GM23338 (cell line): ENCODE data around the gene FCRL5.

Experiments
- CREB1 ChIP-seq: fragments of 250-450 bp; sonication (Bioruptor Pico); IDR thresholded peaks from 2 replicates; pipeline ENCODE4 v1.5.0; 2020; ENCODE audit warnings: low read depth, mild to moderate bottlenecking, moderate library complexity
- CTCF ChIP-seq, 2 experiments: fragments of 200-600 bp in 1 of 2; sonication (generic) in 1 of 2; conservative IDR thresholded peaks; 2 replicates each; pipeline versions ENCODE4 v1.5.1 to v1.6.1; 2016 to 2017; ENCODE audit warnings: antibody characterized with exemption in 2 of 2, low read depth in 2 of 2, mild to moderate bottlenecking in 2 of 2, moderate library complexity in 1 of 2
- EZH2 ChIP-seq: fragments of 200-600 bp; sonication (generic); IDR thresholded peaks from one replicate; pipeline ENCODE4 v1.8.0; 2017; ENCODE audit warnings: antibody characterized with exemption, mild to moderate bottlenecking, low read depth; ENCODE audit not compliant: unreplicated experiment
- EZH2phosphoT487 ChIP-seq: fragments of 200-600 bp; sonication (generic); IDR thresholded peaks from one replicate; pipeline ENCODE4 v1.8.1; 2018; ENCODE audit warnings: antibody characterized with exemption; ENCODE audit not compliant: unreplicated experiment
- JUNB ChIP-seq: IDR thresholded peaks from one replicate; pipeline ENCODE4 v1.6.1; 2016; ENCODE audit warnings: antibody characterized with exemption; ENCODE audit not compliant: unreplicated experiment
- NANOG ChIP-seq: IDR thresholded peaks from 2 replicates; pipeline ENCODE4 v1.6.1; 2016; ENCODE audit warnings: antibody characterized with exemption, borderline replicate concordance
- POLR2AphosphoS5 ChIP-seq: IDR thresholded peaks from 2 replicates; pipeline ENCODE4 v1.6.1; 2016; ENCODE audit warnings: antibody characterized with exemption, low read depth
- REST ChIP-seq: IDR thresholded peaks from one replicate; pipeline ENCODE4 v1.6.1; 2018; ENCODE audit warnings: antibody characterized with exemption; ENCODE audit not compliant: unreplicated experiment
- STAT1 ChIP-seq: IDR thresholded peaks from one replicate; pipeline ENCODE4 v1.6.1; 2016; ENCODE audit warnings: antibody characterized with exemption; ENCODE audit not compliant: unreplicated experiment
- ZNF114 ChIP-seq: fragments of 250-450 bp; sonication (Bioruptor Pico); IDR thresholded peaks from 2 replicates; pipeline ENCODE4 v1.5.0; 2020; ENCODE audit warnings: mild to moderate bottlenecking, moderate library complexity
- ZNF331 ChIP-seq: fragments of 250-450 bp; sonication (Bioruptor Pico); IDR thresholded peaks from 2 replicates; pipeline ENCODE4 v1.5.0; 2020; ENCODE audit warnings: low read depth, mild to moderate bottlenecking, moderate library complexity
- ZNF462 ChIP-seq: fragments of 250-450 bp; sonication (Bioruptor Pico); IDR thresholded peaks from 2 replicates; pipeline ENCODE4 v1.5.0; 2020; ENCODE audit warnings: mild to moderate bottlenecking, moderate library complexity
- TF ChIP-seq, protein P1 (sequence below): IDR thresholded peaks from 2 replicates; pipeline ENCODE4 v1.6.1; 2016; ENCODE audit warnings: antibody characterized with exemption

- TF ChIP-seq CTCF (conservative IDR thresholded peaks at IDR 0.05; ENCODE audit: low read depth in 2 of 2) = no peak
- no peak for TF ChIP-seq CREB1
- TF ChIP-seq JUNB = no peak
- no peak for TF ChIP-seq POLR2AphosphoS5
- no peak for TF ChIP-seq EZH2
- TF ChIP-seq NANOG = no peak
- TF ChIP-seq EZH2phosphoT487 = no peak
- no peak for TF ChIP-seq ZNF331
- no peak for TF ChIP-seq REST
- no peak for TF ChIP-seq ZNF462 (CRISPR knock-in tag)
- TF ChIP-seq, protein P1, sequence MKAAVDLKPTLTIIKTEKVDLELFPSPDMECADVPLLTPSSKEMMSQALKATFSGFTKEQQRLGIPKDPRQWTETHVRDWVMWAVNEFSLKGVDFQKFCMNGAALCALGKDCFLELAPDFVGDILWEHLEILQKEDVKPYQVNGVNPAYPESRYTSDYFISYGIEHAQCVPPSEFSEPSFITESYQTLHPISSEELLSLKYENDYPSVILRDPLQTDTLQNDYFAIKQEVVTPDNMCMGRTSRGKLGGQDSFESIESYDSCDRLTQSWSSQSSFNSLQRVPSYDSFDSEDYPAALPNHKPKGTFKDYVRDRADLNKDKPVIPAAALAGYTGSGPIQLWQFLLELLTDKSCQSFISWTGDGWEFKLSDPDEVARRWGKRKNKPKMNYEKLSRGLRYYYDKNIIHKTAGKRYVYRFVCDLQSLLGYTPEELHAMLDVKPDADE = no peak
- TF ChIP-seq ZNF114 (CRISPR knock-in tag) = no peak
- TF ChIP-seq STAT1 = no peak
Observed at GRCh38 chr1:157469752-157470675, 82.3 kb downstream of the FCRL5 start.
